NCI-H146 treated with DMSO at 0.1 percent for 48 hours (cell line): ENCODE data around the gene CPLX1.
"Not testable (repeated sequence)": the region's sequence is repeated elsewhere in the genome, so short reads cannot be mapped to it uniquely, and the experiment has no call there.

Experiments used
- DNase-seq: peaks from one replicate; lab custom pipeline; 2025; ENCODE audit not compliant: unreplicated experiment; lab: John Stamatoyannopoulos, UW

Gene CPLX1

DNA sequence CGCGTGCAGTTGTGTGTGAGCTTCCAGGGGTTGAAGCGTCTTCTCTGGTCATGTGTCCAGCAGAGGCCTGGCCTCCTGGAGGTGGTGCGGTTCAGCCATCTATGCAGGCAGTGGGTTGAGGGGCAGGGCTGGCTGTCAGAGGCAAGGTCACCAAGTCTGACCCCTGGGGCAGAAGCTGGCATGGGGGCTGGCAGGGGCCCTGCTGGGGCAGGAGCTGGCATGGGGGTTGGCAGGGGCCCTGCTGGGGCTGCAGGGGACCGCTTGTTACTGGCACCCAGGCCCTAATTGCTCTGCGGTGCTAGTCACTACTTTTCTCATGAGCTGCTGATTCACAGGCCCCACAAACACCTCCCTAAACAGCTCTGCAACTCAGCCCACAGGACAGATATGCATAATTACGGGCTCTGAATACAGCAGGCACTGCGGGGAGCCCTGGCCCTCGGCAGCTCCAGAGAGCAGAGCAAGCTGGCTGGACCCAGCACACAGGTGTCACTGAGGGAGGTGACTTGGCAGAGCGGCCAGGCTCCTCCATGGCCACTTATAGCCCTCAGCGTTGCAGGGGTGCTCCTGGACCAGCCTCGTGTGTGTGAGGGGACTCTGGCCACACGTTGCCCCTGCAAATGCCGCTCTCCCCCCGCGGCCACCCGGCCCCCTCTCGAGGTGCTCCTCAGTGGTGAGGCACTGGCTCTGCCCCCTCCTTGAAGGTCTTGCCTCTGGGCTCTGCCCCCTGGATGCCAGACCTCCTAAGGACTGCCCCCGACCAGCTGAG lies 32.7 kb downstream of the CPLX1 start:
- DNase-seq, result peak; percentile 36

DNA sequence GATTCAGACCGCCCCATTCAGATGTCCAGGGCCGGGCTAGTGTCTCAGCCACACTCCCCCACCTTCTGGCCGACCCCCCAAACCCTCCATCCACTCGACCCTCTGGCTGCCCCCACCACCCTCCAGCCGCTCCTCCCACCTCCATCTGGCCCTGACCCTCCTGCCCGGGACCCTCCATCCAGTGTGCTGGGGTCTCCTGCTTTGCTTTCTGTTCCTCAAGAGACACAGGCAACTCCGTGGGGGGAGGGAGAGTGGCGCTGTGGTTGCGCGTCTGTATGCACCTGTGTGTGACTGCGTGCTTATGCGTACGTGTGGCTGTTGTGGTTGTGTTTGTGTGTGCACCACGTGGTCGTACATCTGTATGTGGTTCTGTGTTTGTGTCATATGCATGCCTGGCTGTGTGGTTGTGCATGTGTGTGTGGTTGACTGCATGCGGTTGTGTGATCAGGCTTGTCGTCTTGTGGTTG lies 33.3 kb downstream of the CPLX1 start:
- DNase-seq, result no peak

DNA sequence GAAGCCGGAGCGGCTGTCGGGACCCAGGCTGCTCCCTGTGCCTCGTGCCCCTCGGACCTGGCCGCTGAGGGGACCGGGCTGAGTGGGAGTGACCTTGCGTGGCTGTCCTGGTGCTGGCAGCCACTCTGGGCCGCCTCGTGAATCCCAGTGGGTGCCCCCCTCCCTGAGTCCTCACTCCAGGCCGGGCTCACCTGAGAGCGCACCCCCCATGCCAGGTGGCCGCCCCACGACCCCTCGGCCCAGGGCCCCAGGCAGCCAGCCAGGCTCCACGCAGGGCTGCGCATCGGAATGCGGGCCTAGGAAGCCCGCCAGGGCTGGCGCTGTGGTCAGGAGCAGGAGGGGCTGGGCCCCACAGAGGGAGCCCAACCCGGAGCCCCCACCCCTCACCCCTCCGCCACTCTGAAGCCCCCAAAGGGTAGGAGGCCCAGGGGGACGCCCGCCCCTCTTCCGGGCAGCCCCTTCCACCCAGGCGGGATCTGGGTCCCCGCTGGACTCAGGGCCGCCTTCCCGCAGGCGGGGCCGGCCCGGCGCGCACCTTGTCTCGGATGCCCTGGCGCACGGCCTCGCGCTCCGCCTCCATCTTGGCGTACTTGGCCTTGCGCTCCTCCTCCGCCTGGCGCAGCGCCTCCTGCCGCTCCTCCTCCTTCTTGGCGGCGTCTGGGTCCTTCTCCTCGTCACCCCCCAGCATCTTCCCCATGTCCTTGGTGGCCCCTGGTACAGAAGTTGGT lies 33.9 kb downstream of the CPLX1 start:
- DNase-seq, result no peak

DNA sequence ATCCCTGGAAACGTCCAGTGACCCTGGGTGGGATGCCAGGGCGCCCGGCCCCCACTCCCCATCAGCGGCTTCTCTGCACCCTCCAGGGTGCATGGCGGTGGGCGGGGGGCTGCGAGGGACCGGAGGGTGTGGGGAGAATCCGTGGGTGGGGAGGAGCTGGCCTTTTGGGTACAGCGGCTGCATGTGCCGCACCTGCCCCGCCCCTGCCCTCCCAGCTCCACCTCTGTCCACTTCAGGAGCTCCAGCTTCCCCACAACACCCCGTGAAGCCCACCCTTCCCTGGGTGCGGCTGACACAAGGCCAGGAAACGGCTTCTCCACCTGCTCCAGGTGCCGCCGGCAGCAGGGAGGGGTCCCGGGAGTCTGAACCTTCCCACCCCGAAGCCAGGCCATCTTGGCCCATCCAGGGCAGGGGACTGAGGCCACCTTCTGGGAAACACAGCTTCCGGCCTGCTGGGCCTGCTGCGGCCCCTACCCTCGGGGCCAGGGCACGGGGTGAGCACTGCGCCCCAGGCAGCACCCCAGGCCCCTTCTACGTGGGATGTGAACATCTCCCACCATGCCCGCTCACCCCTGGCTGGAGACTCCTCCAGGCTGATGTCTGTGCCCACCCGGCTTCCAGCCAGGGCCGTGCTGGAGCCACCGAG lies 34.6 kb downstream of the CPLX1 start:
- no peak for DNase-seq

DNA sequence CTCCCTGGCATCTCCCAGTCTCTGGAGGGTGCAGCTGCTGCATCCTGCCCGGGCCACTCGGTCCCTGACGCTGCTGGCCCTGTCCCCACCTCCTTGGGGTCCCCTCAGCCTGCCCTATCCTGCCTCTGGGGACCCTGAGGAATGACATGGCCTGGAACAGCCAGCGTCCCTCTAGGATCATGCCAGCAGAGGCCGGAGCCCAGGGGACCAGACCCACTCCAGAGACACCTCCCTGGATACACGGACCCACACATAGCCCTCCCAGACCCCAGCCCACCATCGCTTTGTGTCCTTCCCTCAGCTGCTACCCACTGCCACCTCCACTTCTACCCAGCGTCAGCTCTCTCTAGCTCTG lies 35.5 kb downstream of the CPLX1 start:
- no peak for DNase-seq

DNA sequence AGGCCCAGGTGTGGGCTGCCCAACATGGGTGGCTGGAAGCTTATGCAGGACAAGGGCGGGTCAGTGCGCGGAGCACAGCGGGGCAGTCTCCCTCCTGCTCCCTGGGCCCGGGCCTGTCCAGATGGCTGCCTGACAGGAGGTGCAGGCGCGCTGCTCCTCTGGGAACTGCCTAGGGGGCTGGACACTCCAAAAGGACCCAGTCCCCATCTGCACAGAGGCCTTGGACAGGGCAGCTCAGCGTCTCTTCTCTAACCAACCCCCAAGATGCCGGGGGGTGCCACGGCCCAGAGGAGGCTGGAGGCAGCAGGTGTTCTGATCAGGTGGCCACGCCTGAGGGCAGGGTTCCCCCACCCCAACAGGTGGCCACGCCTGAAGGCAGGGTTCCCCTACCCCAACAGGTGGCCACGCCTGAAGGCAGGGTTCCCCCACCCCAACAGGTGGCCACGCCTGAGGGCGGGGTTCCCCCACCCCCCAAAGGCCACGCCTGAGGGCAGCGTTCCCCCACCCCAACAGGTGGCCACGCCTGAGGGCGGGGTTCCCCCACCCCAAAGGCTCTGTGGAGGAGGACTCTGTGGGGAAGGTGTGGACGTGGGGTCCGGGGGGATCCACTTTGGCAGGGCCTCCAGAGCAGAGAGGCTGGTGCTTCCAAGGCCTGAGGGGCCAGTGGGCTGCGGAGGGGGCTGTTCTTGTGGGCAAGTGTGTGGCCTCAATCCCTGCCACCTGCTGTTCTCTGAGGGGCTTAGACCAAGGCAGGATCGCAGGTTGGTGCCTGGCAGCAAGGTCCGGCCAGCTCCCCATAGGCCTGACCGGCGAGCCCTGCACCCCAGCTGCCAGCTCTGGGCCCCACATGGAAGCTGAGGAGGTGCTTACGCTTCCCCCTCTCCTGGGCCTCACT lies 36.1 kb downstream of the CPLX1 start:
- no peak for DNase-seq

DNA sequence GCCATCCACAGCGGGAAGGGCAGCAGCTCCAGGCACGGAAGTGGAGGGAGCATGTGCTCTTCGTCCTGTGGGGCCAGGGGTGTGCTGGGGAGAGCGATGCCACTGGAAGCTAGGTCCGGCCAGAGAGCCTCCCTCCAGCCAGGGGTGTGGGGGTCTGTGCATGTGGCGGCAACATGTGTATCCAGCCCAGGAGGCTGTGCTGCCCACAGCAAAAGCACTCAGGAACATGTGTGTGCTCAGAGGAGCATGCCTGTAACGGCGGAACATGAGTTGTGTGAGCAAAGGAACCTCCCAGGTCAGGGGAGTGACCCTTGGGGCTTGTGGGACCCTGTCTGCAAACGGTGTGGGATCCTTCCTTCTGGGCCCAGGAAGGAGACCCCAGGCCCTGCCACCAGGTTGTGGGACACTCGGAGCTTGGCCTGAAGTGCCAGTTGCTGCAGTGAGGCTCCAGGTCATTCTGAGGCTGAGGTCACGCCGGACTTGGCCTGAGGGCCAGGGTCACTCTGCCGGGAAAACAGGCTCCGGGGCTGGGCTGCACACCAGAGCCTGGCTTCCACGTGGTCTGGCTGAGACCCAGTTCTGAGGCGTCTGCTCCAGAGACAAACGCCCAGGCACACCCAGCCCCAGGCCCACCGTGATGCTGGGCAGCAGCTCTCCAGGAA lies 37.2 kb downstream of the CPLX1 start:
- no peak for DNase-seq

DNA sequence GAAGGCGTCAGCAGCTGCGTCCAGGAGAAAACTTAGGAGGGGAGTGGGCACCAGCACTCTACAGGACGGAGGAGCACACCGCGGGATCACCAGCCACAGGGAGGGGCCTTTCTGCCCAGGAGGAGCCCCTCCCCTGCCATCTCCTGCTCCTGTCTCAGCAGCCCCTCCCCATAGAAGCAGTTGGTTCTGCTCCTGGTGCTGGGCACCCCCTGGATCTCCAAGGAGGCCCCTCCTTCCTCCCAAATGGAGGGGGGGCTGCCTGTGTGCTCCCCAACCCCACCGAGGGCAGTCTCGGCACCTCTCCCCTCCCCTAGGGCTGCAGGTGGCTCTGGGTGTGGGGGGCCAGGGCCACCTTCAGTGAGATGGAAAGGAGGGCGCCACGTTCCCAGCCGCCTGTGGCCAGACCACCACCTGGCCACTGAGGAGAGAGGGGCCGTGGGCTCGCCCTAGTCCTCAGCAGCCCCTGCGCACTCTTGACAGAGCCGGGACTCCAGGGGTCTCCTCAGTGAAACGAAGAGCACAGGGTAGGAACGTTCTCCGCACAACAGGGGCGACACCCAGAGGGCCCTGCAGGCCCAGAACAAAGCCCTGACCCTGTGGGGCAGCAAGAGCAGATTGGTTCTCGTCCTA lies 37.8 kb downstream of the CPLX1 start:
- DNase-seq, result no peak

DNA sequence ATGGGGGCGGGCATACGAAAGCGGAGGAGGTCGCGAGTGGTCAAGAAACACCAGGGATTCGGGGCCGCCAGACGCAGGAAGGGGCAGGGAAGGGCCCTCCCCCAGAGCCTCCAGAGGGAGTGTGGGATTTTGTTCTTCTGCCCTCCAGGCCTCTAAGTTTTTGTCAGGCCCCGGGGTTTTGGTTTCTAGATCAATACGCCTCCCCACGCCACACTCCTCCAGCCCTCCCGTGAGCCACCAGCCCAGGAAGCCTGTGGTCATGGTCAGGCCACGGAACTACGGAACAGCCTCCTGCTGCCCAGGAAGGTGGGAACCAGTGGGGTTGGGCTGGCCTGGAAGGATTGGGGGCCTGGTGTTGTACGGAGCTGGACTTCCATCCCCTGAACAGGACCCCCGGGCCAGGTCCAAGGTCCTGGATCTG lies 38.4 kb downstream of the CPLX1 start:
- DNase-seq, result no peak

DNA sequence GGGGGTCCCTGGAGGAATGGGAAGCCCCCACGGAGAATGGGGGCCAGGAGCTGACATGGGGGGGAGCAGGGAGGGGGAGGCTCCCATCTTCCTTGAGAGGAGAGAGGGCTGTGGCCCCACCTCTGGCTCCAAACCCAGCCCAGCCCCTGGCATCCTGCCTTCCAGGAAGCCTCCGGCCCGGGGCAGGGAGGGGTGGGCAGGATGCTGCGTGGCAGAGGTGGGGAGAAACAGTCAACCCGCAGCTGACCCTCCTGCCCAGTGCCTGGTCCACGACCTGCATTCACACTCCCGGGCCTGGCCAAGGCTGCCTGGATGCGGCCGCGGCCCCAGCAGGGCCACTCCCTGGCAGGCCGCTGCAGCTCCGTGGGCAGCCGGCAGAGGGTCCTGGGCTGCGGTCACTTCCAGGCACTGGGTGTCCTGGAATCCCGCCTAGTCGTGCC lies 39.0 kb downstream of the CPLX1 start:
- no peak for DNase-seq

DNA sequence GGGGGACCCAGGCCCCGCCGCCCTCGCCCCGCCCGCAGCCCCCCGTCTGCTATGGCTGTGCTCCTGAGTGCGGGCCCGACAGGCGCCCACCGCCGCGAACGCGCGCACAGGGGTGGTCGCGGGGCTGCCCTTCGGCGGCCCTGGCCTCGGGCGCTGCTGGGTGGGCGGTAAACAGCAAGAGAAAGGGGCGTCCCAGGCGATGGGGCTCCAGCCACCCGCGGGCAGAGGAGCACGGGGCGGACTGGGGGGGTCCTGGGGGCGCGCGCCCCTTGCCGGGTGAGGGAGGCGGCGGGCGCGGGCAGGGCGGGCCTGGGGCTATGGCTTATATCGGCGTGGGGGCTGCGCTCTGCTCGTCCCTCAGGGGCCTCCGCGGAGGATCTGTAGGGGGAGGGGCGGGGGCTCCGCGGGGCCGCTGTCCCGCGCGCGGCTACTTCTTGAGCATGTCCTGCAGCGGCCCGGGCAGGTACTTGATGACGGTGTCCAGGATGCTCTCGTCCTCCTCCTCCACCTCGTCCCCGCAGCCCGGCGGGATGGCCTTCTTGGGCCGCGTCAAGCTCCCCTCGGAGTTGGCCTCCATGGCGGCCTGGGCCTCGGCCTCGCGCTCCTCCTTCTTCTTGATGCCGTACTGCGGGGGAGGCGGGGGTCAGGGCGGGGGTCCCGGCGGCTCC lies 39.7 kb downstream of the CPLX1 start:
- DNase-seq, result no peak

DNA sequence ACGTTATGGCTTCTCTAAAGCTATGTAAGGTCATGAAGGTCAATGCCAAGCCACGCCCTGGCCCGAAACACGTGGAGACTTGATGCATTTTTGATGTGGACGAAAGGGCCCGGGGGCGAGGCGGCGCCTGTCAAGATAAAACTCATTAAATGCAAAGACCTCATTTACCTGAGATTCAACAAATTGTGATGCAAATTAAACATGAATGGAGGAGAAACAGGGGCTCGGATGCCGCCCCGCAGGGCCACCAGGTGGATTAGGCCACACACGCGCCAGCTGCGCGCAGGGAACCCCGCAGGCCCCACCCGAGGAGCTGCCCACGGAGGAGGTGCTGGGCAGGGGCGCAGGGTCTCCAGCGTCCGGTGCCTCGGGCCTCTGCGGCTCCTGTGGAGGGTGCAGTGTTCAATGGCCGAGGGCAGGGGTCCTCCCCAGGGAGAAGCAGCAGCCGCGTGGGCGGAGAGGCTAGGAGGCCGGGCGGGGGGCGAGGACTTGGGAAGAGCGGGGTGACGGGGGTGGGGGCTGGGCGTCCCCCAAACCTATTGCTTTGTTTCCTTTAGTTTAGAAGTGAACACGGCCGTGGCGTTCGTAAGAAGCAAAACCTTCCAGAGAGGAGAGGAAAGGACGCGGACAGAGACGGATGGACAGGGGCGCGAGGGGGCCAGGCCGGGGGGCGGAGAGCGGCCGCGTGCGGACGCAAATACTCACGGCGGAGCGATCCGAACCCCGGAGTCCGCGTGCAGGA lies 40.4 kb downstream of the CPLX1 start:
- DNase-seq, result no peak

DNA sequence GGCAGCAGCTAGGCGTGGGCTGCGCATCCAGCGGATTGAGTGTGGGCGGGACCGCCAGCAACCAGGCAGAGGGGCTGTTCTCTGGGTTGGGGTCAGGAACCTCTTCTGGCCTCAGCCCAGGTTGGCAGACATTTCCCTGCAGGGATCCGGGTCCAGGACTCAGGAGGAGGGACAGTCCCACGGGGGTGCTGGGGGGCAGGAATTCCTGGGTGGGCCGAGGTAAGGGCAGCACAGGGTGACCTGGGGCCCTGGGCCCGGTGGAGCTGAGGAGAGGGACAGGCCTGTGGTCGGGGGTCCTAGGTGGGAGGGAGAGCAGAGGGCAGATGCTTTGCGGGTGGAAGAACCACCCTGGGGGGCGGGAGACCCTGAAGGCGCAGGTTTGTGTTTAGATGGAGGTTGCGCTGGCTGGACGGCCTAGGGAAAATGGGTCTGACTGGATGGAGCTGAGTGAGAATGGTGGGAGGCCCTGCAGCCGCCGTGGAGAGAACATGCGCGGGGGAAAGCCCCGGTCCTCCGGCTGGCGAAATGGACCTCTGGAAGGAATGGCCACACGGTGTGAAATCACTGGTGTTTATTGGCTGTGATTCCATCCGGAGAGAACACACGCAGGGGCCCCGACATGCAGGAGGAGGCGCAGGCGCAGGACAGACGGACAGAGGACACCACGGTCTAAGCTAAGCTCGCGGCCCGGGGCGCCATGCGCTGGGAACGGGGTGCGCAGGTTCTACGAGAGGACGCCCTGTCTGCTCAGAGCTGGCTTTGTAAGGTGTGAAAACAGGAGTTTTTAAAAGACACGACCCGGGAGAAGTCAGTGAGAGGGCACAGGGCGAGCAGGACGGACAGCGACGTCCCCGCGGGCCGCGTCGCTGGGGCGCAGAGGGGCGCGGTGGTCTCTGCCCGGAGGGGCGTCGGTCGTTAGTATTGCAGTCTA lies 41.3 kb downstream of the CPLX1 start:
- DNase-seq, result no peak

DNA sequence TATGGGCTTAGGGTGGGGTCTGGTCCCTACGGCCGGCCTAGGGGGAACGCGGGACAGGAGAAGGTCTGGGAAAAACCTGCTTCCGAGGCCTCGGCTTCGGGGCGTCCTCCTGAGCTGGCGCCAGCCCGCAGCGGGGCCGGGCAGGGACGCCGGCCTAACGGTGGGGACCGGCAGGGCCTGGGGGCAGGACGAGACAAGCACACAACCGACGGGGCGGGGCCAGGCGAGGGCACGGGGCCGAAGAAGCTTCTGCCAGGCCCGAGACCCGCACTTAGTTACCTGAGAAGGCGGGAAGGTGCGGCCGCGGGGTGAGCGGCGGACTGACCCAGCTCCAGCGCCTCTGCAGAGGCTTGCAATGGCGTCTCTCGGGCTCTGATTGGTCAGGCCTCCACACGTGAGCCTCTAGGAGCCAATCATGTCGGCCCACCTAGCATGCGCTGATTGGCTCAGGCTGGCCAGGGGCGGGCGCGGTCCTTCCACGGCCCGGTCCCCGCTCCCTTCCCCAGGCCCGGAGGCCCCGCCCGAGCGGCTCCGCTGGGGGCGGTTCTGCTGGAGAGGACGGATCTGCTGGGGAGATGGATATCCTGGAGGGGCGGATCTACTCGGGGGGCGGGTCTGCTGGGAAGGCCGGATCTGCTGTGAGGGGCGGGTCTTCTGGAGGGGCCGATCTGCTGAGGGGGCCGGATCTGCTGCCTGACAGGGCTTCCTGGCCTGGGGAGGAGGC lies 44.3 kb downstream of the CPLX1 start:
- DNase-seq, result peak; percentile 95

DNA sequence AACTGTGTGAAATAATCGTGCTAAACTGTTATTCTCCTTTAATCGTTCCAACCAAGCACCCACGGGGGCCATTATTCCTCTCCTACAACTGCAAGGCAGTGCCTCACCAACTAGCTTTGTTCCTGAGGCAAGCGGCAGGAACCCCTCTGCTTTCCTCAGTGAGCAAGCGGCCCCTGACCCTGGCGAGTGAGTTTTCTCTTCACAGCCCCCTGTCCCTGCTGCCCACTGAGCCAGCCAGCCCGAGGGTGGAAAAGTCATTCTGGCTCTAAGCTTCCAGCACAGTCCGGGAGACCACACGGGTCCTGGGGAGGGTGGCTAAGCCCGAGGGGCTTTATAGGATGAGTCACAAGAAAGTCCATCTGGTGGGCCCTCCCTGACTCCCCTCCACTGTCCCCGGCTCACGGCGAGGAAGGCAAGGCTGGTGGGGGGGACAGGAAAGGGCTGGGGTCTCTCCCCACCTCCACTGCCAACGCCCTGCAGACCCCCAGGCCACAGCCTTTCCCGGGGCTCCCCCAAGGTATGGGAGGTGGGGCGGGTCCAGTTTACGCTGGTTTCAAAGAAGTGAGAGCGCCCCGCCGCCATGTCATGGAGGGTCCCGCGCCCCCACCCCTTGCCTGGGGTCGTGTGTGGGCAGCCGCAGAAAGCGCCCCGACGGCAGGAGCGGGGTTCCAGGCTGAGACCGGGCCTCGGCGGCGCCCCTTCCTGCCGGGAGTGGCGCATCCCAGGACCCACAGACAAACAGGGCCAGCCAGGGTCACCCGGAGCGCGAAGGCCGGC lies 45.0 kb downstream of the CPLX1 start:
- no peak for DNase-seq

DNA sequence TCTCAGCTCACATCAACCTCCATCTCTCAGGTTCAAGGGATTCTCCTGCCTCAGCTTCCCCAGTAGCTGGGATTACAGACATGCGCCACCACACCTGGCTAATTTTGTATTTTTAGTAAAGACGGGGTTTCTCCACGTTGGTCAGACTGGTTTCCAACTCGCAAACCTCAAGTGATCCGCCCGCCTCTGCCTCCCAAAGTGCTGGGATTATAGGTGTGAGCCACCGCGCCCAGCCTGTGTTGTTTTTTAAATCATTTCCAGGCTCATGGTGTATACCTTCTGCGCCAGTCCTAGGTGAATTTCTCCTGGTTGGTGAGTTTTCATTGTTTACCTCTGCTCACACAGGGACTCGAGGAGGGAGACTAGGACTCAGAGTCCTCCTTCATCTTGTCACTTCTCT lies 45.7 kb downstream of the CPLX1 start:
- DNase-seq, result not testable (repeated sequence)
